IMR-90 (cell line): ENCODE data around the gene TXNDC9. TPM values are rescaled to one million over a fixed set of nuclear protein-coding genes. Genes with fewer than 3 reads are reported as not detected.
"Not testable (repeated sequence)": the region's sequence is repeated elsewhere in the genome, so short reads cannot be mapped to it uniquely, and the experiment has no call there.

Experiments used
- ATAC-seq: fragments of 200-7000 bp; cut with Tn5 transposase; 2 replicates; pipeline ENCODE4 v1.9.1; 2020; ENCODE audit warnings: low read depth, mild to moderate bottlenecking, moderate library complexity
- BruUV-seq: library from RNA; stranded (reverse); fragments of 400-500 nt; replicated peaks from 2 replicates; lab custom pipeline; 2021; lab: Mats Ljungman, UMichigan
- CTCF ChIA-PET: fragments of 300-600 bp; formaldehyde crosslinking; extraction: SDS; loops from one replicate; lab custom pipeline; 2021; ENCODE audit warnings: antibody characterized with exemption; lab: Yijun Ruan, JAX
- POLR2A ChIA-PET: fragments of 300-600 bp; sonication (Branson Sonifier 250); formaldehyde crosslinking; loops from one replicate; lab custom pipeline; 2022; ENCODE audit warnings: antibody characterized with exemption; ENCODE audit not compliant: unreplicated experiment; lab: Charles Lee
- DNase-seq: peaks from one replicate; pipeline ENCODE4 v3.0.0; 2013
- H2AFZ ChIP-seq: replicated peaks from 2 replicates; pipeline ENCODE3; 2013; ENCODE audit warnings: low read length, mild to moderate bottlenecking; ENCODE audit not compliant: poor library complexity
- H2AK5ac ChIP-seq: 2 replicates; pipeline ENCODE4 v1.6.1; 2013; ENCODE audit warnings: low read depth, low read length, inconsistent platforms
- H2AK9ac ChIP-seq: replicated peaks from 2 replicates; pipeline ENCODE3; 2013; ENCODE audit warnings: mild to moderate bottlenecking, low read depth, low read length, moderate library complexity; ENCODE audit not compliant: poor library complexity
- H2BK120ac ChIP-seq: 2 replicates; pipeline ENCODE4 v1.6.1; 2013; ENCODE audit warnings: low read depth, low read length, inconsistent platforms
- H2BK15ac ChIP-seq: 3 replicates; pipeline ENCODE4 v1.6.1; 2013; ENCODE audit warnings: low read depth, low read length, inconsistent platforms
- H2BK20ac ChIP-seq: 2 replicates; pipeline ENCODE4 v1.6.1; 2013; ENCODE audit warnings: low read depth, mild to moderate bottlenecking, inconsistent platforms, low read length, moderate library complexity
- H2BK5ac ChIP-seq: 2 replicates; pipeline ENCODE4 v1.6.1; 2013; ENCODE audit warnings: mild to moderate bottlenecking, low read depth, low read length, inconsistent platforms; ENCODE audit not compliant: poor library complexity, severe bottlenecking
- H3K14ac ChIP-seq: replicated peaks from 2 replicates; pipeline ENCODE4 v1.6.1; 2013; ENCODE audit warnings: low read depth, low read length, inconsistent platforms
- H3K18ac ChIP-seq: 2 replicates; pipeline ENCODE4 v1.6.1; 2013; ENCODE audit warnings: low read depth, low read length, control low read depth
- H3K23ac ChIP-seq: 2 replicates; pipeline ENCODE4 v1.6.1; 2013; ENCODE audit warnings: low read depth, low read length, inconsistent platforms
- H3K27ac ChIP-seq: 2 replicates; pipeline ENCODE4 v1.5.1; 2013; ENCODE audit warnings: mild to moderate bottlenecking, control low read depth, low read length; ENCODE audit not compliant: insufficient read depth
- H3K27me3 ChIP-seq: 2 replicates; pipeline ENCODE4 v1.6.1; 2013; ENCODE audit warnings: low read length; ENCODE audit not compliant: control insufficient read depth, insufficient read depth
- H3K36me3 ChIP-seq: 2 replicates; pipeline ENCODE4 v1.6.1; 2013; ENCODE audit warnings: low read length, mixed read lengths; ENCODE audit not compliant: control insufficient read depth, insufficient read depth
- H3K4ac ChIP-seq: 2 replicates; pipeline ENCODE4 v1.6.1; 2013; ENCODE audit warnings: low read depth, low read length, inconsistent platforms
- H3K4me1 ChIP-seq: 2 replicates; pipeline ENCODE4 v1.6.1; 2013; ENCODE audit warnings: low read length, mixed read lengths; ENCODE audit not compliant: control insufficient read depth, insufficient read depth
- H3K4me2 ChIP-seq: 2 replicates; pipeline ENCODE4 v1.6.1; 2013; ENCODE audit warnings: low read depth, mild to moderate bottlenecking, control low read depth, low read length, moderate library complexity
- H3K4me3 ChIP-seq: 2 replicates; pipeline ENCODE4 v1.5.1; 2013; ENCODE audit warnings: low read depth, mild to moderate bottlenecking, control low read depth, low read length, moderate library complexity; ENCODE audit not compliant: insufficient read depth
- H3K56ac ChIP-seq: 2 replicates; pipeline ENCODE4 v1.6.1; 2013; ENCODE audit warnings: low read length, inconsistent platforms; ENCODE audit not compliant: insufficient read depth; ENCODE audit errors: extremely low read depth
- H3K79me1 ChIP-seq, 2 experiments: 2 replicates each; pipeline ENCODE4 v1.6.1; 2013; ENCODE audit warnings: low read length in 2 of 2, inconsistent platforms in 1 of 2, low read depth in 1 of 2
- H3K9ac ChIP-seq: 2 replicates; pipeline ENCODE4 v1.6.1; 2013; ENCODE audit warnings: low read depth, low read length, control low read depth
- H3K9me1 ChIP-seq: 2 replicates; pipeline ENCODE4 v1.6.1; 2013; ENCODE audit warnings: low read length, inconsistent platforms; ENCODE audit not compliant: insufficient read depth
- H3K9me3 ChIP-seq: 2 replicates; pipeline ENCODE4 v1.6.1; 2013; ENCODE audit warnings: low read length; ENCODE audit not compliant: control insufficient read depth, insufficient read depth
- H4K20me1 ChIP-seq: 2 replicates; pipeline ENCODE4 v1.6.1; 2013; ENCODE audit warnings: low read length, inconsistent platforms; ENCODE audit not compliant: insufficient read depth
- H4K5ac ChIP-seq: 2 replicates; pipeline ENCODE4 v1.6.1; 2013; ENCODE audit warnings: mild to moderate bottlenecking, low read depth, low read length, control low read depth
- H4K8ac ChIP-seq, 2 experiments: 2 replicates each; pipeline ENCODE4 v1.6.1; 2013; ENCODE audit warnings: low read depth in 2 of 2, low read length in 2 of 2, control low read depth in 1 of 2, inconsistent platforms in 1 of 2
- H4K91ac ChIP-seq: 2 replicates; pipeline ENCODE4 v1.6.1; 2013; ENCODE audit warnings: low read depth, low read length, inconsistent platforms; ENCODE audit not compliant: insufficient read depth
- WGBS, 2 experiments: methylation state at CpG; one replicate each; pipeline versions ENCODE4 v1.1.5 to v1.1.7; 2013; ENCODE audit warnings: missing lambda C conversion rate in 2 of 2; ENCODE audit not compliant: insufficient read length in 1 of 2; ENCODE audit errors: extremely low coverage in 2 of 2; 5-methylcytosine and 5-hydroxymethylcytosine counted together
- dilution Hi-C: fragments of 300-500 bp; cut with HindIII; formaldehyde crosslinking; loops from one replicate; pipeline ENCODE4 v1.14.3; 2018; ENCODE audit warnings: low sequenced_read_pairs; ENCODE audit not compliant: unreplicated experiment
- in situ Hi-C: fragments of 300-500 bp; cut with MboI; formaldehyde crosslinking; loops from 3 replicates; pipeline ENCODE4 v1.14.3; 2019; ENCODE audit warnings: low sequenced_read_pairs, inconsistent platforms, mixed read lengths
- intact Hi-C: fragments of 100-400 bp; cut with micrococcal nuclease; formaldehyde crosslinking; loops from 2 replicates; pipeline ENCODE4 v1.10.0; 2022
- polyA plus RNA-seq, 3 experiments: library from polyadenylated mRNA; depleted of rRNA; stranded (reverse); fragments of >200 nt; gene quantifications; 2 replicates each; pipeline ENCODE4 v1.2.3, GENCODE V29; 2012; ENCODE audit warnings: low replicate concordance in 1 of 3
- total RNA-seq: library from RNA; depleted of rRNA; stranded (reverse); fragments of >200 nt; gene quantifications from 2 replicates; pipeline ENCODE4 v1.2.3, GENCODE V29; 2012

The TXNDC9 gene
- total and polyA plus RNA-seq, 2 of the 4 experiments (the other 2 are of a cell fraction) = 33.9 to 55.4 TPM

DNA sequence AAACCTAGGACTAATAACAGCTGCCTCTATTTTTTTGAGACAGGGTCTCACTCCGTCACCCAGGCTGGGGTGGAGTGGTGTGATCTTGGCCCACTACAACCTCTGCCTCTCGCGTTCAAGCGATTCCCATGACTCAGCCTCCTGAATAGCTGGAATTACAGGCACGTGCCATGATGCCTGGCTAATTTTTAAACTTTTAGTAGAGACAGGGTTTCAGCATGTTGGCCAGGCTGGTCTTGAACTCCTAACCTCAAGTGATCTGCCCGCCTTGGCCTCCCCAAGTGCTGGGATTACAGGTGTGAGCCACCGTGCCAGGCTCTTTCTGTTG, 18.3 kb downstream of the TXNDC9 start:
- DNase-seq, H3K9me3 ChIP-seq, H3K27me3 ChIP-seq, H2BK15ac ChIP-seq, H3K56ac ChIP-seq, H3K9me1 ChIP-seq, in situ Hi-C loops, H2AK9ac ChIP-seq, H3K4ac ChIP-seq, H2BK5ac ChIP-seq, dilution Hi-C loops, BruUV-seq, H4K8ac ChIP-seq, POLR2A ChIA-PET, H3K4me2 ChIP-seq, H2BK20ac ChIP-seq, intact Hi-C loops, H3K4me3 ChIP-seq, H3K18ac ChIP-seq, H2AFZ ChIP-seq, H4K5ac ChIP-seq, H3K27ac ChIP-seq, ATAC-seq, H2AK5ac ChIP-seq, CTCF ChIA-PET, H3K14ac ChIP-seq, H3K9ac ChIP-seq, H3K4me1 ChIP-seq, H4K91ac ChIP-seq, H2BK120ac ChIP-seq, H3K23ac ChIP-seq, H4K20me1 ChIP-seq: not testable (repeated sequence)
- WGBS, 2 experiments = 100% methylated on average over 3 of the region's 7 CpGs; no CpG with 5 or more reads in 1 of the 2 experiments
- peaks cover 16% of the 10 kb centered on the region for H3K36me3 ChIP-seq
- peaks cover 11 to 20% of the 10 kb centered on the region in 2 experiments for H3K79me1 ChIP-seq
